Astrocyte (in vitro differentiated cells and primary cell): Measurements from ENCODE around the gene GREB1L. TPM values are rescaled to one million over a fixed set of nuclear protein-coding genes. Genes with fewer than 3 reads are reported as not detected.

Experiments
- DNase-seq: peaks from one replicate; pipeline ENCODE4 v3.0.0-alpha.2; 2010; ENCODE audit warnings: low read depth
- FAIRE-seq: peaks from 2 replicates; lab custom pipeline; 2011; peaks lifted over from hg19 to GRCh38; lab: Jason Lieb, UNC
- H2AFZ ChIP-seq: 2 replicates; pipeline ENCODE4 v1.6.0; 2012; ENCODE audit warnings: low read depth, low read length, inconsistent platforms
- H3K27ac ChIP-seq: 2 replicates; pipeline ENCODE4 v1.5.1; 2011; ENCODE audit warnings: low read depth, low read length, inconsistent platforms
- H3K27me3 ChIP-seq: 2 replicates; pipeline ENCODE4 v1.6.0; 2011; ENCODE audit warnings: low read length, inconsistent platforms; ENCODE audit not compliant: insufficient read depth
- H3K36me3 ChIP-seq: 2 replicates; pipeline ENCODE4 v1.5.1; 2011; ENCODE audit warnings: low read length, inconsistent platforms; ENCODE audit not compliant: insufficient read depth
- H3K4me1 ChIP-seq: 2 replicates; pipeline ENCODE4 v1.5.1; 2011; ENCODE audit warnings: low read length, inconsistent platforms; ENCODE audit not compliant: insufficient read depth
- H3K4me2 ChIP-seq: 2 replicates; pipeline ENCODE4 v1.6.0; 2012; ENCODE audit warnings: low read length, inconsistent platforms
- H3K4me3 ChIP-seq: 2 replicates; pipeline ENCODE4 v1.5.1; 2011; ENCODE audit warnings: low read depth, mild to moderate bottlenecking, low read length, inconsistent platforms; ENCODE audit not compliant: insufficient read depth
- H3K79me2 ChIP-seq: 2 replicates; pipeline ENCODE4 v1.6.0; 2012; ENCODE audit warnings: mild to moderate bottlenecking, low read length, inconsistent platforms; ENCODE audit not compliant: insufficient read depth
- H3K9ac ChIP-seq: 2 replicates; pipeline ENCODE4 v1.6.0; 2012; ENCODE audit warnings: mild to moderate bottlenecking, low read length, inconsistent platforms
- H3K9me3 ChIP-seq: 2 replicates; pipeline ENCODE4 v1.5.1; 2012; ENCODE audit warnings: low read depth, mild to moderate bottlenecking, low read length, inconsistent platforms; ENCODE audit not compliant: insufficient read depth
- H4K20me1 ChIP-seq: 2 replicates; pipeline ENCODE4 v1.6.0; 2012; ENCODE audit warnings: low read length, inconsistent platforms; ENCODE audit not compliant: insufficient read depth
- H3K27ac Mint-ChIP-seq: one replicate; pipeline ENCODE4 v1.8.0; 2021; ENCODE audit warnings: mild to moderate bottlenecking, mixed read lengths; ENCODE audit not compliant: unreplicated experiment
- H3K27me3 Mint-ChIP-seq: one replicate; pipeline ENCODE4 v1.8.0; 2021; ENCODE audit warnings: low read depth, mixed read lengths; ENCODE audit not compliant: unreplicated experiment
- H3K36me3 Mint-ChIP-seq: one replicate; pipeline ENCODE4 v1.8.0; 2021; ENCODE audit warnings: low read depth, mixed read lengths; ENCODE audit not compliant: unreplicated experiment
- H3K4me1 Mint-ChIP-seq: one replicate; pipeline ENCODE4 v1.8.0; 2021; ENCODE audit warnings: low read depth, mixed read lengths; ENCODE audit not compliant: unreplicated experiment
- H3K4me3 Mint-ChIP-seq: one replicate; pipeline ENCODE4 v1.8.0; 2021; ENCODE audit warnings: mild to moderate bottlenecking, moderate library complexity, mixed read lengths; ENCODE audit not compliant: unreplicated experiment
- H3K9me3 Mint-ChIP-seq: one replicate; pipeline ENCODE4 v1.8.0; 2021; ENCODE audit warnings: mild to moderate bottlenecking, mixed read lengths; ENCODE audit not compliant: unreplicated experiment
- EZH2 ChIP-seq: IDR thresholded peaks from 2 replicates; pipeline ENCODE4 v1.6.1; 2012; ENCODE audit warnings: mild to moderate bottlenecking, low read length, inconsistent platforms; ENCODE audit not compliant: insufficient read depth
- total RNA-seq: library from RNA; stranded (reverse); gene quantifications from 2 replicates; pipeline ENCODE4 v1.2.1, GENCODE V29; 2021
- TF ChIP-seq, protein P1 (sequence below): IDR thresholded peaks from 2 replicates; pipeline ENCODE4 v1.5.1; 2011; ENCODE audit warnings: low read depth, mild to moderate bottlenecking, inconsistent platforms, low read length, moderate library complexity; ENCODE audit not compliant: insufficient read depth

The GREB1L gene
- total RNA-seq, 1 donor from 2014 or later = 16.2 TPM

DNA sequence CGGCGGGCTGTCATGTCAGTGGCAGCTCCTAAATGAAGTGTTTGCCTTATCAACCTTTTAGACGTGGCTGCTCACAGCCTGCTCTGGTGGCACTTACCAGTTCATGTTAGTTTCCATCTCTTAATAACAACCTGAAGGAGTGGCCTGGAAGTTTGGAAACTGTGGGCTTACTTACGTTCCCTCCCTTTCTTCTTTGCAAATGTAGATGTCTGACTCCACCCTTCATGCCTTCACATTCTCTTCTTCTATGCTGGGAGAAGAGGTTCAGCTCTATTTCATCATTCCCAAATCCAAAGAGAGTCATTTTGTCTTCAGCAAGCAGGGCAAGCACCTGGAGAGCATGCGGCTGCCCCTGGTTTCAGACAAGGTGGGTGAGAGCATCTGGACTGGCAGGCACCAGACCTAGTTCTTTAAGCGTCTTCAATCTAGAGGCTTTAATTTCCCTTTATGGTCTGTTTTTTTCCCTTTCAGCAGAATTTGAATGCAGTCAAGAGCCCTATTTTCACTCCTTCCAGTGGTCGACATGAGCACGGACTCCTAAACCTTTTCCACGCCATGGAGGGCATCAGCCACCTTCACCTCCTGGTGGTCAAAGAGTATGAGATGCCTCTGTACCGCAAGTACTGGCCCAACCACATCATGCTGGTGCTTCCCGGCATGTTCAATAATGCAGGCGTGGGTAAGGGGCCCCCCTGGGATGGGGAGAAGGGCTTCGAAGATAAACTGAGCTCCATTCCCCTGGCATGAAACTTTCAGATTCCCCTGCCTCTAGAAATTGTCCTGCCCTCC, 266.1 kb downstream of the GREB1L start:
- TF ChIP-seq, protein P1, sequence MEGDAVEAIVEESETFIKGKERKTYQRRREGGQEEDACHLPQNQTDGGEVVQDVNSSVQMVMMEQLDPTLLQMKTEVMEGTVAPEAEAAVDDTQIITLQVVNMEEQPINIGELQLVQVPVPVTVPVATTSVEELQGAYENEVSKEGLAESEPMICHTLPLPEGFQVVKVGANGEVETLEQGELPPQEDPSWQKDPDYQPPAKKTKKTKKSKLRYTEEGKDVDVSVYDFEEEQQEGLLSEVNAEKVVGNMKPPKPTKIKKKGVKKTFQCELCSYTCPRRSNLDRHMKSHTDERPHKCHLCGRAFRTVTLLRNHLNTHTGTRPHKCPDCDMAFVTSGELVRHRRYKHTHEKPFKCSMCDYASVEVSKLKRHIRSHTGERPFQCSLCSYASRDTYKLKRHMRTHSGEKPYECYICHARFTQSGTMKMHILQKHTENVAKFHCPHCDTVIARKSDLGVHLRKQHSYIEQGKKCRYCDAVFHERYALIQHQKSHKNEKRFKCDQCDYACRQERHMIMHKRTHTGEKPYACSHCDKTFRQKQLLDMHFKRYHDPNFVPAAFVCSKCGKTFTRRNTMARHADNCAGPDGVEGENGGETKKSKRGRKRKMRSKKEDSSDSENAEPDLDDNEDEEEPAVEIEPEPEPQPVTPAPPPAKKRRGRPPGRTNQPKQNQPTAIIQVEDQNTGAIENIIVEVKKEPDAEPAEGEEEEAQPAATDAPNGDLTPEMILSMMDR = no peak
- TF ChIP-seq EZH2 = no peak
- H3K9me3 Mint-ChIP-seq = peaks cover 2% of the 10 kb centered on the region
- no peaks in the 10 kb centered on the region for H3K4me1 Mint-ChIP-seq
- no peaks in the 10 kb centered on the region for H3K27me3 Mint-ChIP-seq
- H2AFZ ChIP-seq = no peak overlapping the region
- H3K9me3 ChIP-seq = no peaks in the 10 kb centered on the region
- no peak for DNase-seq
- H3K4me3 ChIP-seq = no peak overlapping the region
- FAIRE-seq = no peak
- H4K20me1 ChIP-seq = no peaks in the 10 kb centered on the region
- no peak overlapping the region for H3K9ac ChIP-seq
- H3K27me3 ChIP-seq = no peaks in the 10 kb centered on the region
- no peaks in the 10 kb centered on the region for H3K4me1 ChIP-seq
- no peak overlapping the region for H3K4me3 Mint-ChIP-seq
- no peak overlapping the region for H3K27ac Mint-ChIP-seq
- no peaks in the 10 kb centered on the region for H3K36me3 ChIP-seq
- H3K79me2 ChIP-seq = no peaks in the 10 kb centered on the region
- H3K27ac ChIP-seq = no peak overlapping the region
- H3K36me3 Mint-ChIP-seq = peaks cover 17% of the 10 kb centered on the region
- H3K4me2 ChIP-seq = no peak overlapping the region

DNA sequence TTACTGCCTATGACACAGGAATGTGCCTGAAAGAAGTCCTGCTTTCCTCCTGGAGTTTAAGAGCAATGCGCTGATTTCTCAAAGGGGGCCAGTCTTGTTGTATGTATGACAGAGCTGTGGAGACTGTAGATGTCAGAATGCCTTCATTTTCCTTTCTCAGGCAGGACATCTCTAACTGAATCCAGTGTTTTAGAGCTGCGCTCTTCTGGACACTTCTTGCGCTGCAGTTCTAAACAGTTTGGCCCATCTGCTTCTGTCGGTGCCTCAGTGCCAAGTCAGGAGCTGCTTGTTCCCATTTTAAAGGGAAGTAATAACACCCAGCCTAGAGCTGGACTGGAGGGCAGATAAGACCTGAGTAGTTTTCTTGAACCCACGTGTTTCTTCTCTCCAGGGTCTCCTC, 267.0 kb downstream of the GREB1L start:
- no peak for DNase-seq
- H3K27me3 Mint-ChIP-seq = no peaks in the 10 kb centered on the region
- H3K4me3 ChIP-seq = no peak overlapping the region
- no peaks in the 10 kb centered on the region for H3K27me3 ChIP-seq
- H3K4me3 Mint-ChIP-seq = no peak overlapping the region
- TF ChIP-seq, protein P1 = no peak
- no peak for TF ChIP-seq EZH2
- peaks cover 3% of the 10 kb centered on the region for H3K36me3 ChIP-seq
- peaks cover 2% of the 10 kb centered on the region for H3K9me3 Mint-ChIP-seq
- H3K4me1 ChIP-seq = no peaks in the 10 kb centered on the region
- H3K9me3 ChIP-seq = no peaks in the 10 kb centered on the region
- no peak for FAIRE-seq
- H3K4me2 ChIP-seq = no peak overlapping the region
- H3K79me2 ChIP-seq = no peaks in the 10 kb centered on the region
- H3K27ac ChIP-seq = no peak overlapping the region
- H4K20me1 ChIP-seq = no peaks in the 10 kb centered on the region
- peaks cover 24% of the 10 kb centered on the region for H3K36me3 Mint-ChIP-seq
- H3K4me1 Mint-ChIP-seq = peaks cover 6% of the 10 kb centered on the region
- H3K9ac ChIP-seq = no peak overlapping the region
- H3K27ac Mint-ChIP-seq = no peak overlapping the region
- no peak overlapping the region for H2AFZ ChIP-seq

DNA sequence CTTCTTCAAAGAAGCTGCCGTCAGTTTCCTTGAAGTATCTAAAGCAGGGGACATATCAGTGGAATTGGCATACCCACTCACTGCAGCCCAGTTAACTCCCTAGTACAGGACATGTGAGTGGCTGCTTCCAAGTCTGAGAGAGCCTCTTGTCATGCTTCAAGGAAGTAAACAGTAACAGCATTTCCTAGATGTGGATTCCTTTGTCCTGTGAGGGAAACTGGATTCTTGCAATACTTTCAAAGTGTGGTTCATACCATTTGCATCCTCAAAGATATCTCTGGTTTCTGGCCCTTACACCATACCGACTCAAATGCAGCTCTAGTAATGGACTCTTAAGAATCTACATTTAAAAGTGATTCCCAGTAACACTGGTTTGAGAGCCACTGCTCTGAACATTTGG, 271.3 kb downstream of the GREB1L start:
- Histone ChIP-seq H3K79me2 (no peaks in the 10 kb centered on the region), H3K27me3 (no peaks in the 10 kb centered on the region), H4K20me1 (no peaks in the 10 kb centered on the region), H3K4me2 (no peak overlapping the region), H2AFZ (no peak overlapping the region), H3K4me3 (no peak overlapping the region), H3K4me1 (no peaks in the 10 kb centered on the region), H3K9ac (no peak overlapping the region), H3K27ac (no peak overlapping the region), H3K36me3 (peaks cover 3% of the 10 kb centered on the region), H3K9me3 (no peaks in the 10 kb centered on the region)
- TF ChIP-seq, protein P1 = no peak
- TF ChIP-seq EZH2 = no peak
- Mint-ChIP-seq H3K4me1 (peaks cover 9% of the 10 kb centered on the region), H3K36me3 (peaks cover 29% of the 10 kb centered on the region), H3K9me3 (peaks cover 2% of the 10 kb centered on the region), H3K27me3 (no peaks in the 10 kb centered on the region), H3K27ac (peak overlapping the region; percentile 34), H3K4me3 (no peak overlapping the region)
- peak; percentile 26 for DNase-seq
- FAIRE-seq = no peak
